Esophagus muscularis mucosa (tissue), 4 donors: ENCODE measurements around the gene TRIM45. TPM values are rescaled to one million over a fixed set of nuclear protein-coding genes. Genes with fewer than 3 reads are reported as not detected.

Source experiments
- DNase-seq: peaks from one replicate; pipeline ENCODE4 v3.0.0-alpha.2; 2017; ENCODE audit errors: extremely low spot score
- H3K27ac ChIP-seq, 4 donors: fragments of 200-600 bp; sonication (generic); replicated peaks in 1 of 4; 1 replicate in 3 of 4; 2 replicates in 1 of 4; pipeline ENCODE4 v1.5.1; 2016 to 2019; ENCODE audit warnings: mild to moderate bottlenecking in 1 of 4
- H3K27me3 ChIP-seq, 4 donors: fragments of 200-600 bp; sonication (generic); one replicate each; pipeline versions ENCODE4 v1.5.1 to v1.6.0; 2016 to 2019
- H3K36me3 ChIP-seq, 4 donors: fragments of 200-600 bp; sonication (generic); one replicate each; pipeline ENCODE4 v1.5.1; 2016 to 2019
- H3K4me1 ChIP-seq, 4 donors: fragments of 200-600 bp; sonication (generic); one replicate each; pipeline ENCODE4 v1.5.1; 2016 to 2019
- H3K4me3 ChIP-seq, 4 donors: fragments of 200-600 bp; sonication (generic); 1 replicate in 2 of 4; 2 replicates in 2 of 4; pipeline ENCODE4 v1.5.1; 2016 to 2019; ENCODE audit warnings: mild to moderate bottlenecking in 4 of 4, moderate library complexity in 1 of 4
- H3K9me3 ChIP-seq, 4 donors: fragments of 200-600 bp; sonication (generic); 1 replicate in 3 of 4; 2 replicates in 1 of 4; pipeline ENCODE4 v1.5.1; 2016 to 2019
- EP300 ChIP-seq: sonication (generic); formaldehyde crosslinking; IDR thresholded peaks from one replicate; pipeline ENCODE4 v1.6.1; 2017; ENCODE audit warnings: antibody characterized with exemption
- POLR2A ChIP-seq: fragments of 450-650 bp; IDR thresholded peaks from one replicate; pipeline ENCODE4 v1.6.1; 2017; ENCODE audit warnings: antibody characterized with exemption, moderate library complexity, mild to moderate bottlenecking, low read depth
- POLR2AphosphoS5 ChIP-seq, 2 donors: sonication (generic); formaldehyde crosslinking; IDR thresholded peaks; one replicate each; pipeline ENCODE4 v1.6.1; 2017; ENCODE audit warnings: antibody characterized with exemption in 2 of 2
- WGBS: methylation state at CpG from one replicate; pipeline ENCODE4 v1.1.5; 2018; 5-methylcytosine and 5-hydroxymethylcytosine counted together
- intact Hi-C: fragments of 100-400 bp; cut with DNase I; formaldehyde crosslinking; loops from one replicate; pipeline ENCODE4 v1.15.1; 2023
- total RNA-seq, 4 donors: library from RNA; depleted of rRNA; stranded (reverse); fragments of >200 nt; gene quantifications; one replicate each; pipeline versions ENCODE4 v1.1.0 to v1.2.1, GENCODE V29; 2016
- TF ChIP-seq, protein P1 (sequence below), 3 experiments: fragments of 200-600 bp in 2 of 3; fragments of 450-650 bp in 1 of 3; sonication (generic) in 2 of 3; IDR thresholded peaks; one replicate each; pipeline ENCODE4 v1.5.1; 2017 to 2019; ENCODE audit warnings: antibody characterized with exemption in 3 of 3, mild to moderate bottlenecking in 2 of 3, moderate library complexity in 1 of 3

The TRIM45 gene
- total RNA-seq, 4 donors from 2014 or later: 1.4 to 5.4 (median 3.1) TPM

DNA sequence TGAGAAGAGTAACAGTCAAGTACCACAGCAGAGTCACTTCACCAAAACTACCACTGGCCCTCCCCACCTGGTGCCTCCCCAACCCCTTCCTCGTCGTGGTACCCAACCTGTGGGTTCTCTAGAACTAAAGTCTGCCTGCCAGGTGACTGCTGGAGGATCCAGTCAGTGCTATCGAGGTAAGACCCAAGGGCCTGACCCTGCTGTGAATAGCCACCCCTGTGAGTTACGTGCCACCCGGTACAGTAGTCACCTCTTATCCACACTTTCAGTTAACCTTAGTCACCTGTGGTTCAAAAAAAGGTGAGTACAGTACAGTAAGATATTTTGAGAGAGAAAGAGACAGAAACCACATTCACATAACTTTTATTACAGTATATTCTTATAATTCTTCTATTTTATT, 44.9 kb downstream of the TRIM45 start:
- Histone ChIP-seq H3K27ac (no peak overlapping the region), H3K4me1 (no peaks in the 10 kb centered on the region), H3K9me3 (no peaks in the 10 kb centered on the region), H3K36me3 (peaks cover 31 to 73% (median 53%) of the 10 kb centered on the region in 4 donors), H3K4me3 (no peak overlapping the region), H3K27me3 (no peaks in the 10 kb centered on the region)
- intact Hi-C loops: no loop called here
- no peak for DNase-seq
- TF ChIP-seq POLR2AphosphoS5 (IDR thresholded peaks at IDR 0.05) (no peak), POLR2A (no peak), EP300 (no peak)
- TF ChIP-seq, protein P1, sequence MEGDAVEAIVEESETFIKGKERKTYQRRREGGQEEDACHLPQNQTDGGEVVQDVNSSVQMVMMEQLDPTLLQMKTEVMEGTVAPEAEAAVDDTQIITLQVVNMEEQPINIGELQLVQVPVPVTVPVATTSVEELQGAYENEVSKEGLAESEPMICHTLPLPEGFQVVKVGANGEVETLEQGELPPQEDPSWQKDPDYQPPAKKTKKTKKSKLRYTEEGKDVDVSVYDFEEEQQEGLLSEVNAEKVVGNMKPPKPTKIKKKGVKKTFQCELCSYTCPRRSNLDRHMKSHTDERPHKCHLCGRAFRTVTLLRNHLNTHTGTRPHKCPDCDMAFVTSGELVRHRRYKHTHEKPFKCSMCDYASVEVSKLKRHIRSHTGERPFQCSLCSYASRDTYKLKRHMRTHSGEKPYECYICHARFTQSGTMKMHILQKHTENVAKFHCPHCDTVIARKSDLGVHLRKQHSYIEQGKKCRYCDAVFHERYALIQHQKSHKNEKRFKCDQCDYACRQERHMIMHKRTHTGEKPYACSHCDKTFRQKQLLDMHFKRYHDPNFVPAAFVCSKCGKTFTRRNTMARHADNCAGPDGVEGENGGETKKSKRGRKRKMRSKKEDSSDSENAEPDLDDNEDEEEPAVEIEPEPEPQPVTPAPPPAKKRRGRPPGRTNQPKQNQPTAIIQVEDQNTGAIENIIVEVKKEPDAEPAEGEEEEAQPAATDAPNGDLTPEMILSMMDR (IDR thresholded peaks at IDR 0.05): no peak
- 96% methylated on average over 5 of the region's 5 CpGs for WGBS

DNA sequence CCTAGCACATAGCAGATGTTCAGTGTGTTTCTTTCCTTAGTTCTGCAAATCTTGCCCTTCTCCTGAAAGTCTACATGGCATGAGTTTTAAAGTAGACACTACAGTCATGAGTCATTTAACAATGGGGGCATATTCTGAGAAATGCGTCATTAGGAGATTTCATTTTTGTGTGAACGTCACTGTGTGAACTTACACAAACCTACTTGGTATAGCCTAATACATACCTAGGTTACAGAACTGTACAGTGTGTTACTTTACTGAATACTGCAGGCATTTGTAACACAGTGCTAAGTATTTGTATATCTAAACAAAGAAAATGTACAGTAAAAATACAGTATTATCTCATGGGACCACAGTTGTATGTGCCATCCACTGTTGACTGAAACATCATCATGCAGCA, 51.4 kb downstream of the TRIM45 start:
- intact Hi-C loops: no loop called here
- TF ChIP-seq POLR2AphosphoS5 (IDR thresholded peaks at IDR 0.05): no peak
- no peak for TF ChIP-seq POLR2A
- TF ChIP-seq, protein P1 (IDR thresholded peaks at IDR 0.05): no peak
- no peak for TF ChIP-seq EP300
- Histone ChIP-seq H3K27me3 (no peaks in the 10 kb centered on the region), H3K9me3 (no peaks in the 10 kb centered on the region), H3K4me3 (no peak overlapping the region), H3K27ac (no peak overlapping the region), H3K36me3 (peaks cover 3 to 9% (median 6%) of the 10 kb centered on the region in 4 donors), H3K4me1 (no peaks in the 10 kb centered on the region)
- DNase-seq: no peak
- WGBS: 84% methylated on average over 2 of the region's 2 CpGs

DNA sequence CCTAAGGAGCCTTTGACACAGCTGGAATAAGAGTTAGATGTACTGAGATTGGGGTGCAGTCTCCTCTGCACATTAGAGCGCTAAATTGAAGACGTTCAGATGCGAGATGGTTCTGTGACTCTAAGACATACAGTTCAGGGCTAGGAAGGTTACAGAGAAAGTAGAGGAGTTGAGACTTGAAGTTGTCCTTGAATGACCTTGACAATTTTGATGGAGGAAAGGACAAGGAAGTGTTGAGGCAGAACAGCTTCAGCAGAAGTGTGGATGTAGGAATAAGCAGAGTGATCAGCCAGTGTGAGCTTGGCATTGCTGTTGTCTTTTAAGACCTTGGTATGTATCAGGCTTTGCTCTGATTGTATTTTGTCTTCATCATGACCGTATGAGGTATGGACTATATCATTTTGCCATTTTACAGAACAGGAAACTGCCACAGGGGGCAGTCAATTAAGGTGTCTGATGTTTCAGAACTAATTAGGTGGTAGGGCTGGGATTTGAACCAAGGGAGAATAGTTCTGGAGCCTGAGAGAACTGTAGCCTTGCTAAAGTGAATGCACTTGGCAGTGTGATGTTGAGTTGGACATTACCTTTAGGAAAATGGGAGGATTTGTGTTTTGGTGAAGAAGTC, 52.2 kb downstream of the TRIM45 start:
- DNase-seq: no peak
- intact Hi-C loops: loop anchor here (10.0 kb wide), 1 partner anchor 215 kb away; no protein-coding TSS in a partner anchor
- Histone ChIP-seq H3K9me3 (no peaks in the 10 kb centered on the region), H3K36me3 (peaks cover 0 to 2% (median under 1%) of the 10 kb centered on the region in 4 donors), H3K4me3 (no peak overlapping the region), H3K27ac (no peak overlapping the region), H3K27me3 (no peaks in the 10 kb centered on the region), H3K4me1 (no peaks in the 10 kb centered on the region)
- no peak for TF ChIP-seq POLR2A
- no peak for TF ChIP-seq EP300
- TF ChIP-seq, protein P1 (IDR thresholded peaks at IDR 0.05): no peak
- no peak for TF ChIP-seq POLR2AphosphoS5 (IDR thresholded peaks at IDR 0.05)
- WGBS: 82% methylated on average over 4 of the region's 4 CpGs

DNA sequence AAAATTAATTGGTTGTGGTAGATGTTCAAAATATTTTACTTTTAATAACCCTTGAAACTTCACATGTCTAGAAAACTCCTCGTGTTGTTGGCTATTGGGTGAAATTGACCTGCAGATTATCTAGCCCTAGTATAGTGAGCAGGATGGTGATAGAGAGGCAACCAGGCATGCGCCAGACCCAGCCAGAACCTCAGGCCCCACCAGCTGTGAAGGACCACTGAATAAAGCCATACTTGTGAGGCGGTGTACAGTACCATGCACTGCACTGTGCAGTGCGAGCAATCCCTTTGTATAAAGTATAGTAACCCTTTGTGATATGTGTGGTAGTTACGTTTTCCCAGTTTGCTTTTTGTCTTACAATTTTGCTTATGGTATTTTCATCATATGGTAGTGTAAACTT, 53.0 kb downstream of the TRIM45 start:
- 93% methylated on average over 5 of the region's 5 CpGs for WGBS
- no peaks in the 10 kb centered on the region for H3K4me1 ChIP-seq
- no peak overlapping the region for H3K27ac ChIP-seq
- no peak overlapping the region for H3K4me3 ChIP-seq
- intact Hi-C loops: loop anchor here (10.0 kb wide), 1 partner anchor 216 kb away; no protein-coding TSS in a partner anchor
- DNase-seq: no peak
- H3K9me3 ChIP-seq: no peaks in the 10 kb centered on the region
- no peaks in the 10 kb centered on the region for H3K36me3 ChIP-seq
- TF ChIP-seq POLR2AphosphoS5 (IDR thresholded peaks at IDR 0.05) (no peak), POLR2A (no peak), EP300 (no peak)
- TF ChIP-seq, protein P1 (IDR thresholded peaks at IDR 0.05): no peak
- no peaks in the 10 kb centered on the region for H3K27me3 ChIP-seq
